ENCODE results near the gene KCNH6. TPM values are rescaled to one million over a fixed set of nuclear protein-coding genes. Genes with fewer than 3 reads are reported as not detected.

KCNH6 gene
- total RNA-seq, 1 donor from 2014 or later, result not detected

- Histone ChIP-seq H3K27ac (no peak overlapping the region), H3K9me3 (no peaks in the 10 kb centered on the region), H3K36me3 (no peaks in the 10 kb centered on the region), H3K4me3 (no peak overlapping the region), H3K27me3 (no peaks in the 10 kb centered on the region), H3K4me1 (no peaks in the 10 kb centered on the region)
- no peak for TF ChIP-seq CTCF (IDR thresholded peaks at IDR 0.05)
- DNase-seq (ENCODE audit: low spot score in 2 of 2), result no peak
- intact Hi-C loops (cut with DNase I), result no loop called here
Observed at GRCh38 chr17:63497708-63498483, 25.3 kb upstream of the KCNH6 start.

- H3K9me3 ChIP-seq, result no peaks in the 10 kb centered on the region
- H3K36me3 ChIP-seq, result no peaks in the 10 kb centered on the region
- H3K4me1 ChIP-seq, result no peaks in the 10 kb centered on the region
- no peak for DNase-seq (ENCODE audit: low spot score in 2 of 2)
- TF ChIP-seq CTCF (IDR thresholded peaks at IDR 0.05), result no peak
- H3K4me3 ChIP-seq, result no peak overlapping the region
- intact Hi-C loops (cut with DNase I), result no loop called here
- no peaks in the 10 kb centered on the region for H3K27me3 ChIP-seq
- no peak overlapping the region for H3K27ac ChIP-seq
Observed at GRCh38 chr17:63498626-63499195, 24.4 kb upstream of the KCNH6 start.

GRCh38 chr17:63500543-63501390, 22.4 kb upstream of the KCNH6 start:
- H3K27me3 ChIP-seq, result no peaks in the 10 kb centered on the region
- H3K36me3 ChIP-seq, result no peaks in the 10 kb centered on the region
- no peaks in the 10 kb centered on the region for H3K9me3 ChIP-seq
- no peak for DNase-seq (ENCODE audit: low spot score in 2 of 2)
- intact Hi-C loops (cut with DNase I), result no loop called here
- no peaks in the 10 kb centered on the region for H3K4me1 ChIP-seq
- H3K4me3 ChIP-seq, result no peak overlapping the region
- TF ChIP-seq CTCF (IDR thresholded peaks at IDR 0.05), result no peak
- no peak overlapping the region for H3K27ac ChIP-seq

- no peak overlapping the region for H3K4me3 ChIP-seq
- H3K27me3 ChIP-seq, result no peaks in the 10 kb centered on the region
- H3K9me3 ChIP-seq, result no peaks in the 10 kb centered on the region
- no peak overlapping the region for H3K27ac ChIP-seq
- no peaks in the 10 kb centered on the region for H3K36me3 ChIP-seq
- no peak for DNase-seq (ENCODE audit: low spot score in 2 of 2)
- no peaks in the 10 kb centered on the region for H3K4me1 ChIP-seq
- TF ChIP-seq CTCF (IDR thresholded peaks at IDR 0.05), result no peak
- intact Hi-C loops (cut with DNase I), result no loop called here
Observed at GRCh38 chr17:63503341-63503705, 19.8 kb upstream of the KCNH6 start.

GRCh38 chr17:63504261-63504660, 18.9 kb upstream of the KCNH6 start:
- H3K9me3 ChIP-seq, result no peaks in the 10 kb centered on the region
- H3K4me1 ChIP-seq, result no peaks in the 10 kb centered on the region
- H3K27ac ChIP-seq, result no peak overlapping the region
- no peaks in the 10 kb centered on the region for H3K36me3 ChIP-seq
- DNase-seq (ENCODE audit: low spot score in 2 of 2), result no peak
- no peaks in the 10 kb centered on the region for H3K27me3 ChIP-seq
- H3K4me3 ChIP-seq, result no peak overlapping the region
- intact Hi-C loops (cut with DNase I), result no loop called here
- TF ChIP-seq CTCF (IDR thresholded peaks at IDR 0.05), result no peak
